AG04449 (cell line): ENCODE results near the gene BRD4.

Experiments
- CTCF ChIA-PET: fragments of 350-600 bp; formaldehyde crosslinking; extraction: SDS; loops from one replicate; lab custom pipeline; 2021; ENCODE audit warnings: antibody characterized with exemption; lab: Yijun Ruan, JAX
- POLR2A ChIA-PET: fragments of 400-600, 350-600 bp; formaldehyde crosslinking; extraction: SDS; loops from one replicate; lab custom pipeline; 2020; ENCODE audit warnings: antibody characterized with exemption, inconsistent platforms; lab: Yijun Ruan, JAX
- DNase-seq: peaks from one replicate; pipeline ENCODE4 v3.0.0-alpha.2; 2010; ENCODE audit warnings: low read depth, low spot score
- H3K4me3 ChIP-seq: 2 replicates; pipeline ENCODE4 v1.5.1; 2011; ENCODE audit warnings: low read depth, mild to moderate bottlenecking, control low read depth, low read length
- CTCF ChIP-seq: IDR thresholded peaks from one replicate; pipeline ENCODE4 v1.5.1; 2011; ENCODE audit warnings: mild to moderate bottlenecking, moderate library complexity, low read length, control low read depth, inconsistent platforms; ENCODE audit not compliant: insufficient read depth; ENCODE audit errors: missing control alignments

The BRD4 gene

GRCh38 chr19:15378534-15379082, 46.3 kb upstream of the BRD4 start:
- H3K4me3 ChIP-seq, result peak overlapping the region; percentile 98
- ChIA-PET CTCF (interaction anchor here (0.9 to 1.6 kb wide), 12 partner anchors 8 to 287 kb away, joined by 3 to 7 read pairs (median 4); no protein-coding TSS in a partner anchor), POLR2A (interaction anchor here (0.8 to 3.2 kb wide), 7 partner anchors 13 to 153 kb away, joined by 3 to 26 read pairs (median 5); partner anchors contain the start of gene AKAP8L)
- DNase-seq, result no peak
- no peak for TF ChIP-seq CTCF

GRCh38 chr19:15374796-15375440, 42.6 kb upstream of the BRD4 start:
- ChIA-PET CTCF (interaction anchor here (1.4 kb wide), 1 partner anchor 220 kb away, joined by 3 read pairs; no protein-coding TSS in a partner anchor), POLR2A (no interaction called here)
- no peak for TF ChIP-seq CTCF
- no peak overlapping the region for H3K4me3 ChIP-seq
- no peak for DNase-seq

GRCh38 chr19:15374105-15374651, 41.8 kb upstream of the BRD4 start:
- DNase-seq, result no peak
- no peak overlapping the region for H3K4me3 ChIP-seq
- TF ChIP-seq CTCF, result no peak
- ChIA-PET POLR2A (no interaction called here), CTCF (no interaction called here)

- ChIA-PET CTCF (no interaction called here), POLR2A (interaction anchor here (1.2 kb wide), 1 partner anchor 14 kb away, joined by 3 read pairs; no protein-coding TSS in a partner anchor)
- H3K4me3 ChIP-seq, result no peak overlapping the region
- no peak for TF ChIP-seq CTCF
- no peak for DNase-seq
These were observed 41.3 kb upstream of the BRD4 start for GRCh38 chr19:15373644-15374043.

GRCh38 chr19:15372891-15373301, 40.6 kb upstream of the BRD4 start:
- no peak for DNase-seq
- ChIA-PET CTCF (no interaction called here), POLR2A (interaction anchor here (1.2 kb wide), 1 partner anchor 13 kb away, joined by 3 read pairs; no protein-coding TSS in a partner anchor)
- H3K4me3 ChIP-seq, result no peak overlapping the region
- TF ChIP-seq CTCF, result no peak

- POLR2A ChIA-PET, result interaction anchor here (1.2 kb wide), 2 partner anchors 13 to 122 kb away, joined by 3 read pairs; no protein-coding TSS in a partner anchor
- no peak overlapping the region for H3K4me3 ChIP-seq
- no peak for DNase-seq
- TF ChIP-seq CTCF, result no peak
- CTCF ChIA-PET, result no interaction called here
These were observed 40.1 kb upstream of the BRD4 start for GRCh38 chr19:15372470-15372869.
